ENCODE results near the gene PMM1.
"Not testable (repeated sequence)": the region's sequence is repeated elsewhere in the genome, so short reads cannot be mapped to it uniquely, and the experiment has no call there.

Gene PMM1

GRCh38 chr22:41563051-41563711 is 26.5 kb downstream of the PMM1 start:
- DNase-seq (ENCODE audit: low spot score) = peak; percentile 82

- DNase-seq (ENCODE audit: low spot score) = no peak
Observed at GRCh38 chr22:41562461-41562860, 27.2 kb downstream of the PMM1 start.

- no peak for DNase-seq (ENCODE audit: low spot score)
Observed at GRCh38 chr22:41561788-41562187, 27.9 kb downstream of the PMM1 start.

GRCh38 chr22:41561335-41561734 is 28.3 kb downstream of the PMM1 start:
- peak; percentile 19 for DNase-seq (ENCODE audit: low spot score)

GRCh38 chr22:41560095-41560471 is 29.6 kb downstream of the PMM1 start:
- no peak for DNase-seq (ENCODE audit: low spot score)

GRCh38 chr22:41558241-41558630 is 31.4 kb downstream of the PMM1 start:
- DNase-seq (ENCODE audit: low spot score) = not testable (repeated sequence)

- peak; percentile 71 for DNase-seq (ENCODE audit: low spot score)
Observed at GRCh38 chr22:41557401-41558240, 32.0 kb downstream of the PMM1 start.

- no peak for DNase-seq (ENCODE audit: low spot score)
Observed at GRCh38 chr22:41556561-41556960, 33.1 kb downstream of the PMM1 start.

GRCh38 chr22:41555325-41555982 is 34.2 kb downstream of the PMM1 start:
- DNase-seq (ENCODE audit: low spot score) = no peak

- no peak for DNase-seq (ENCODE audit: low spot score)
Observed at GRCh38 chr22:41551877-41552582, 37.6 kb downstream of the PMM1 start.

GRCh38 chr22:41550952-41551491 is 38.6 kb downstream of the PMM1 start:
- DNase-seq (ENCODE audit: low spot score) = no peak

- no peak for DNase-seq (ENCODE audit: low spot score)
Observed at GRCh38 chr22:41548830-41549211, 40.8 kb downstream of the PMM1 start.

- peak; percentile 29 for DNase-seq (ENCODE audit: low spot score)
Observed at GRCh38 chr22:41544671-41545476, 44.8 kb downstream of the PMM1 start.

GRCh38 chr22:41543854-41544670 is 45.6 kb downstream of the PMM1 start, which contains the start of gene POLR3H:
Gene POLR3H (minus strand): TSS chr22:41544470. CDS start chr22:41544101, 369 bp downstream.
- DNase-seq (ENCODE audit: low spot score) = peak; percentile 98

- no peak for DNase-seq (ENCODE audit: low spot score)
Observed at GRCh38 chr22:41542224-41542623, 47.4 kb downstream of the PMM1 start.

- no peak for DNase-seq (ENCODE audit: low spot score)
Observed at GRCh38 chr22:41541484-41541883, 48.2 kb downstream of the PMM1 start.

GRCh38 chr22:41540365-41540764 is 49.3 kb downstream of the PMM1 start:
- no peak for DNase-seq (ENCODE audit: low spot score)

- no peak for DNase-seq (ENCODE audit: low spot score)
Observed at GRCh38 chr22:41540006-41540315, 49.7 kb downstream of the PMM1 start.

GRCh38 chr22:41539146-41540005 is 50.3 kb downstream of the PMM1 start:
- DNase-seq (ENCODE audit: low spot score) = no peak
